ENCODE data around the gene P2RY11. TPM values are rescaled to one million over a fixed set of nuclear protein-coding genes. Genes with fewer than 3 reads are reported as not detected.

P2RY11 gene
- total RNA-seq, 1 experiment from 2014 or later: 60.6 TPM

- H3K4me1 ChIP-seq (ENCODE audit: insufficient read depth, low read length): no peaks in the 10 kb centered on the region
These were observed 19.4 kb upstream of the P2RY11 start for GRCh38 chr19:10091895-10092641.

More at GRCh38 chr19:10091895-10092641, 19.4 kb upstream of the P2RY11 start:
- TF ChIP-seq CTCF (conservative IDR thresholded peaks at IDR 0.05): no peak
- no peak overlapping the region for H2AK5ac ChIP-seq (ENCODE audit: insufficient read length, low read length)
- WGBS (ENCODE audit: extremely low coverage, insufficient read length, low lambda C conversion rate): no CpG with 5 or more reads among the region's 13 CpGs
- no peak overlapping the region for H3K4me3 Mint-ChIP-seq
- no peak overlapping the region for H4K8ac ChIP-seq (replicated peaks; ENCODE audit: insufficient read length, low read depth, low read length)
- no peak overlapping the region for H4K5ac ChIP-seq (ENCODE audit: insufficient read length, low read depth, low read length)
- no peak overlapping the region for H3K4me2 ChIP-seq (ENCODE audit: insufficient read depth, insufficient read length, low read length)
- H2BK20ac ChIP-seq (ENCODE audit: low read depth, low read length, poor library complexity, severe bottlenecking): no peak overlapping the region
- H2BK12ac ChIP-seq (ENCODE audit: insufficient read length, low read depth, low read length): no peak overlapping the region
- H2BK5ac ChIP-seq (ENCODE audit: insufficient read length, low read length): no peak overlapping the region
- H2AFZ ChIP-seq (ENCODE audit: low read length): no peak overlapping the region
- peaks cover 3% of the 10 kb centered on the region for H3K27me3 ChIP-seq (ENCODE audit: insufficient read depth, low read length)
- no peak overlapping the region for H3K18ac ChIP-seq (ENCODE audit: insufficient read length, low read depth, low read length)
- no peak overlapping the region for H3K14ac ChIP-seq (ENCODE audit: insufficient read depth, low read length)
- no peak overlapping the region for H2BK15ac ChIP-seq (ENCODE audit: low read depth, low read length)
- no peak overlapping the region for H3K56ac ChIP-seq (ENCODE audit: insufficient read length, low read depth, low read length)
- H4K91ac ChIP-seq (ENCODE audit: insufficient read length, low read depth, low read length): no peak overlapping the region
- no peak for DNase-seq
- H3K23ac ChIP-seq (ENCODE audit: insufficient read length, low read depth, low read length): no peak overlapping the region
- no peak overlapping the region for H2BK120ac ChIP-seq (ENCODE audit: low read depth, low read length, poor library complexity, severe bottlenecking)
- peak overlapping the region in 1 of 3 experiments; percentile 83; a peak in 1 of 7 replicates for H3K27ac Mint-ChIP-seq
- peaks cover 33% of the 10 kb centered on the region for H3K27me3 Mint-ChIP-seq (ENCODE audit: low read depth)
- H3K9ac ChIP-seq (ENCODE audit: extremely low read depth, insufficient read length, low read length): no peak overlapping the region
- no peaks in the 10 kb centered on the region for H3K79me1 ChIP-seq (ENCODE audit: insufficient read depth, low read depth, low read length, poor library complexity, severe bottlenecking)
- H3T11ph ChIP-seq (ENCODE audit: low read length): no peak overlapping the region
- H3K36me3 Mint-ChIP-seq (ENCODE audit: insufficient read depth in 1 of 3, low read depth in 3 of 3): peaks cover 4 to 21% (median 11%) of the 10 kb centered on the region in 3 experiments
- no peaks in the 10 kb centered on the region for H3K79me2 ChIP-seq (ENCODE audit: insufficient read depth, low read length)
- peaks cover 3% of the 10 kb centered on the region in 2 experiments; a peak in 1 of 4 replicates for H3K4me1 Mint-ChIP-seq
- peaks cover 6% of the 10 kb centered on the region for H3K23me2 ChIP-seq (ENCODE audit: insufficient read length, low read depth, low read length, poor library complexity, severe bottlenecking)
- H3K9me3 Mint-ChIP-seq: peaks cover 0 to 3% of the 10 kb centered on the region in 2 experiments; a peak in 1 of 5 replicates
- H4K20me1 ChIP-seq (ENCODE audit: control insufficient read depth, insufficient read depth, insufficient read length): no peaks in the 10 kb centered on the region
- H3K4ac ChIP-seq (ENCODE audit: low read depth, low read length): no peak overlapping the region
- H3K27ac ChIP-seq (ENCODE audit: insufficient read length, low read depth, low read length): no peak overlapping the region
- no peaks in the 10 kb centered on the region for H3K9me3 ChIP-seq (ENCODE audit: control insufficient read depth, low read depth, low read length)
